NCI-H510A (cell line): Measurements from ENCODE around the gene PMPCA.

Source experiments
- DNase-seq: peaks from one replicate; lab custom pipeline; 2025; lab: John Stamatoyannopoulos, UW

PMPCA gene

GRCh38 chr9:136436055-136436634 is 25.7 kb downstream of the PMPCA start:
- no peak for DNase-seq

GRCh38 chr9:136437430-136437829 is 27.0 kb downstream of the PMPCA start:
- DNase-seq, result no peak

GRCh38 chr9:136437839-136438547 is 27.5 kb downstream of the PMPCA start:
- no peak for DNase-seq

GRCh38 chr9:136438548-136439480 is 28.4 kb downstream of the PMPCA start:
- no peak for DNase-seq

- peak; percentile 42 for DNase-seq
Measured at GRCh38 chr9:136439481-136440408, 29.3 kb downstream of the PMPCA start, which contains the start of gene INPP5E. TSS of gene INPP5E (minus strand) at chr9:136439845. CDS start at chr9:136439419, 426 bp downstream.

- DNase-seq, result no peak
Measured at GRCh38 chr9:136441191-136441680, 30.8 kb downstream of the PMPCA start.

GRCh38 chr9:136441681-136442245 is 31.3 kb downstream of the PMPCA start:
- no peak for DNase-seq

- no peak for DNase-seq
Measured at GRCh38 chr9:136442265-136442664, 31.8 kb downstream of the PMPCA start.

- DNase-seq, result no peak
Measured at GRCh38 chr9:136443087-136443486, 32.6 kb downstream of the PMPCA start.

GRCh38 chr9:136443687-136444086 is 33.2 kb downstream of the PMPCA start:
- DNase-seq, result no peak

GRCh38 chr9:136444102-136444501 is 33.6 kb downstream of the PMPCA start:
- DNase-seq, result no peak

GRCh38 chr9:136445799-136446198 is 35.3 kb downstream of the PMPCA start:
- no peak for DNase-seq

- no peak for DNase-seq
Measured at GRCh38 chr9:136447173-136447778, 36.8 kb downstream of the PMPCA start.

- no peak for DNase-seq
Measured at GRCh38 chr9:136448655-136449054, 38.2 kb downstream of the PMPCA start.

- no peak for DNase-seq
Measured at GRCh38 chr9:136451221-136451877, 40.9 kb downstream of the PMPCA start.

GRCh38 chr9:136453326-136453725 is 42.9 kb downstream of the PMPCA start:
- no peak for DNase-seq

- DNase-seq, result no peak
Measured at GRCh38 chr9:136454026-136454796, 43.8 kb downstream of the PMPCA start.

- DNase-seq, result no peak
Measured at GRCh38 chr9:136455043-136456002, 44.9 kb downstream of the PMPCA start.
